ENCODE data around the gene MT1X. TPM values are rescaled to one million over a fixed set of nuclear protein-coding genes. Genes with fewer than 3 reads are reported as not detected.

Gene MT1X
- total and polyA plus RNA-seq, 2 of the 13 experiments (the other 11 are each of a cell fraction or from before 2014, with no cell fraction given), result 19.7 to 288 TPM

DNA sequence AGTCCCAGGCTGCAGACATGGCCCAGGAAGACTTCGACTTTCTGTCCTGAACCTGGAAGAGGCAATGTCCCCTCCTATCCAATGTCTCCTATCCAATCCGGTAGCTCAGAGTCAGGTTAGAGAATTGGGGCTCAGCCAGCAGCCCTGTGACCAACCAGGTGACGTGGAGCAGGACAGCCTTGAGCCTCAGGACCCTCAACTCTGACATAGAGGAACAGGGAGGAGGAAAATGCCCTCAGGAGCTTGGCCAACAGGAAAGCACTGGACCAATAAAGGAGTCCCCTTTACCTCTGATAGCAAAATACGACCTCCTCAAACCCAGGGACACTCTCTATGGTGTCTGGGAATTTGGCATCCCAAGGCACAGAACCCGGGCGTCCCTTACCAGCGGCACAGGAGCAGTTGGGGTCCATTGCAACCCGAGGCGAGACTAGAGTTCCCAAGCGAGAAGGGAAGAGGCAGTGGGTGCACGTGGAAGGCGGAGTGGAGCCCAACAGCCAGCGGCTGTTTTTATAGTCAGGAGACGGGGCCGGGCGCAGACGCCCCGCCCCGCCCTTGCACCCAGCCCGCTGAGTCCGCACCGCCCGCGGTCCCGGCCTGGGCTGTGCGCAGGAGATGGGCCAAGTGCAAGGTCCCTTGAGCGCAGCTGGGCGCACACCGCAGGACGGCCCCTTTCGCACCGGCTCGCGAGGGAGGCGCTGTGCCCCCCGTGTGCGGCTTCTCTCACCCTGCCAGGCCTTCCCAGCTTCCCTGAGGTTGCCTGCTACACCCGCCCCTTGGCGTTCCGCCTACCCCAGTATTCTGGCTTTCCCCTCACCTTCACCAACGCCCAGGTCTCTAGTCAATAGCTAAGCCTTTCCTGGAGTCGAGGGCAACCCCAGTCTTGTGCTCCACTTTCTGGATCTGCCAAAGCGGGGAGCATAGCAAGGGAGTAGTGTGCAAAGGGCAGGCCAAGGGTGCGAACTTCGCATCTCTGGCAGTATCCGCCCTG is 14.4 kb upstream of the MT1X start, which contains the start of gene MT1G (continued):
- no peak; the same call in 1 of the 2 replicates for TF ChIP-seq ZNF556 (CRISPR knock-in tag; IDR thresholded peaks at IDR 0.05; ENCODE audit: borderline replicate concordance)
- TF ChIP-seq, protein P1, sequence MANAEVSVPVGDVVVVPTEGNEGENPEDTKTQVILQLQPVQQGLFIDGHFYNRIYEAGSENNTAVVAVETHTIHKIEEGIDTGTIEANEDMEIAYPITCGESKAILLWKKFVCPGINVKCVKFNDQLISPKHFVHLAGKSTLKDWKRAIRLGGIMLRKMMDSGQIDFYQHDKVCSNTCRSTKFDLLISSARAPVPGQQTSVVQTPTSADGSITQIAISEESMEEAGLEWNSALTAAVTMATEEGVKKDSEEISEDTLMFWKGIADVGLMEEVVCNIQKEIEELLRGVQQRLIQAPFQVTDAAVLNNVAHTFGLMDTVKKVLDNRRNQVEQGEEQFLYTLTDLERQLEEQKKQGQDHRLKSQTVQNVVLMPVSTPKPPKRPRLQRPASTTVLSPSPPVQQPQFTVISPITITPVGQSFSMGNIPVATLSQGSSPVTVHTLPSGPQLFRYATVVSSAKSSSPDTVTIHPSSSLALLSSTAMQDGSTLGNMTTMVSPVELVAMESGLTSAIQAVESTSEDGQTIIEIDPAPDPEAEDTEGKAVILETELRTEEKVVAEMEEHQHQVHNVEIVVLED (CRISPR knock-in tag; IDR thresholded peaks at IDR 0.05; ENCODE audit: borderline replicate concordance), result 0 out of 2 replicates have a peak, but pooled peaks have one; percentile 53
- no peak for TF ChIP-seq ZNF282 (IDR thresholded peaks at IDR 0.05; ENCODE audit: partially characterized antibody)
- no peak for TF ChIP-seq ZNF839 (CRISPR knock-in tag; IDR thresholded peaks at IDR 0.05; ENCODE audit: borderline replicate concordance)
- TF ChIP-seq, protein P2, sequence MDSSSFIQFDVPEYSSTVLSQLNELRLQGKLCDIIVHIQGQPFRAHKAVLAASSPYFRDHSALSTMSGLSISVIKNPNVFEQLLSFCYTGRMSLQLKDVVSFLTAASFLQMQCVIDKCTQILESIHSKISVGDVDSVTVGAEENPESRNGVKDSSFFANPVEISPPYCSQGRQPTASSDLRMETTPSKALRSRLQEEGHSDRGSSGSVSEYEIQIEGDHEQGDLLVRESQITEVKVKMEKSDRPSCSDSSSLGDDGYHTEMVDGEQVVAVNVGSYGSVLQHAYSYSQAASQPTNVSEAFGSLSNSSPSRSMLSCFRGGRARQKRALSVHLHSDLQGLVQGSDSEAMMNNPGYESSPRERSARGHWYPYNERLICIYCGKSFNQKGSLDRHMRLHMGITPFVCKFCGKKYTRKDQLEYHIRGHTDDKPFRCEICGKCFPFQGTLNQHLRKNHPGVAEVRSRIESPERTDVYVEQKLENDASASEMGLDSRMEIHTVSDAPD (CRISPR knock-in tag; IDR thresholded peaks at IDR 0.05), result no peak
- TF ChIP-seq RAD21 (CRISPR knock-in tag; IDR thresholded peaks at IDR 0.05), result peak; percentile 53
- TF ChIP-seq JDP2 (CRISPR knock-in tag; IDR thresholded peaks at IDR 0.05; ENCODE audit: borderline replicate concordance), result no peak
- no peak for TF ChIP-seq MATR3 (CRISPR knock-in tag; IDR thresholded peaks at IDR 0.05)
- TF ChIP-seq ZC3H4 (CRISPR knock-in tag; IDR thresholded peaks at IDR 0.05; ENCODE audit: borderline replicate concordance), result no peak
- TF ChIP-seq ZNF746 (CRISPR knock-in tag; IDR thresholded peaks at IDR 0.05), result no peak
- TF ChIP-seq KLF9 (CRISPR knock-in tag; IDR thresholded peaks at IDR 0.05; ENCODE audit: low read depth), result no peak
- TF ChIP-seq, protein P3, sequence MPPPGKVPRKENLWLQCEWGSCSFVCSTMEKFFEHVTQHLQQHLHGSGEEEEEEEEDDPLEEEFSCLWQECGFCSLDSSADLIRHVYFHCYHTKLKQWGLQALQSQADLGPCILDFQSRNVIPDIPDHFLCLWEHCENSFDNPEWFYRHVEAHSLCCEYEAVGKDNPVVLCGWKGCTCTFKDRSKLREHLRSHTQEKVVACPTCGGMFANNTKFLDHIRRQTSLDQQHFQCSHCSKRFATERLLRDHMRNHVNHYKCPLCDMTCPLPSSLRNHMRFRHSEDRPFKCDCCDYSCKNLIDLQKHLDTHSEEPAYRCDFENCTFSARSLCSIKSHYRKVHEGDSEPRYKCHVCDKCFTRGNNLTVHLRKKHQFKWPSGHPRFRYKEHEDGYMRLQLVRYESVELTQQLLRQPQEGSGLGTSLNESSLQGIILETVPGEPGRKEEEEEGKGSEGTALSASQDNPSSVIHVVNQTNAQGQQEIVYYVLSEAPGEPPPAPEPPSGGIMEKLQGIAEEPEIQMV (CRISPR knock-in tag; IDR thresholded peaks at IDR 0.05; ENCODE audit: low read depth), result peak; percentile 77; the same call in 1 of the 2 replicates
- TF ChIP-seq, protein P4, sequence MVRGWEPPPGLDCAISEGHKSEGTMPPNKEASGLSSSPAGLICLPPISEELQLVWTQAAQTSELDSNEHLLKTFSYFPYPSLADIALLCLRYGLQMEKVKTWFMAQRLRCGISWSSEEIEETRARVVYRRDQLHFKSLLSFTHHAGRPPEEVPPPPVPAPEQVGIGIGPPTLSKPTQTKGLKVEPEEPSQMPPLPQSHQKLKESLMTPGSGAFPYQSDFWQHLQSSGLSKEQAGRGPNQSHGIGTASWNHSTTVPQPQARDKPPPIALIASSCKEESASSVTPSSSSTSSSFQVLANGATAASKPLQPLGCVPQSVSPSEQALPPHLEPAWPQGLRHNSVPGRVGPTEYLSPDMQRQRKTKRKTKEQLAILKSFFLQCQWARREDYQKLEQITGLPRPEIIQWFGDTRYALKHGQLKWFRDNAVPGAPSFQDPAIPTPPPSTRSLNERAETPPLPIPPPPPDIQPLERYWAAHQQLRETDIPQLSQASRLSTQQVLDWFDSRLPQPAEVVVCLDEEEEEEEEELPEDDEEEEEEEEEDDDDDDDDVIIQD (CRISPR knock-in tag; IDR thresholded peaks at IDR 0.05; ENCODE audit: low read depth), result no peak
- TF ChIP-seq ZNF354B (CRISPR knock-in tag; IDR thresholded peaks at IDR 0.05), result no peak
- TF ChIP-seq, protein P5, sequence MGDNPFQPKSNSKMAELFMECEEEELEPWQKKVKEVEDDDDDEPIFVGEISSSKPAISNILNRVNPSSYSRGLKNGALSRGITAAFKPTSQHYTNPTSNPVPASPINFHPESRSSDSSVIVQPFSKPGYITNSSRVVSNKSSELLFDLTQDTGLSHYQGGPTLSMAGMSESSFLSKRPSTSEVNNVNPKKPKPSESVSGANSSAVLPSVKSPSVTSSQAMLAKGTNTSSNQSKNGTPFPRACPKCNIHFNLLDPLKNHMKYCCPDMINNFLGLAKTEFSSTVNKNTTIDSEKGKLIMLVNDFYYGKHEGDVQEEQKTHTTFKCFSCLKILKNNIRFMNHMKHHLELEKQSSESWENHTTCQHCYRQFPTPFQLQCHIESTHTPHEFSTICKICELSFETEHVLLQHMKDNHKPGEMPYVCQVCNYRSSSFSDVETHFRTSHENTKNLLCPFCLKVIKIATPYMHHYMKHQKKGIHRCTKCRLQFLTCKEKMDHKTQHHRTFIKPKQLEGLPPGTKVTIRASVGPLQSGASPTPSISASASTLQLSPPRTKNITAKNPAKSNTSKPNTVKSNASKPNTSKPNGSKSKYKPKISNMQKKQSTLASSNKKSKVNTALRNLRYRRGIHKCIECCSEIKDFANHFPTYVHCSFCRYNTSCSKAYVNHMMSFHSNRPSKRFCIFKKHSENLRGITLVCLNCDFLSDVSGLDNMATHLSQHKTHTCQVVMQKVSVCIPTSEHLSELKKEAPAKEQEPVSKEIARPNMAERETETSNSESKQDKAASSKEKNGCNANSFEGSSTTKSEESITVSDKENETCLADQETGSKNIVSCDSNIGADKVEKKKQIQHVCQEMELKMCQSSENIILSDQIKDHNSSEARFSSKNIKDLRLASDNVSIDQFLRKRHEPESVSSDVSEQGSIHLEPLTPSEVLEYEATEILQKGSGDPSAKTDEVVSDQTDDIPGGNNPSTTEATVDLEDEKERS (CRISPR knock-in tag; IDR thresholded peaks at IDR 0.05), result no peak
- TF ChIP-seq ZNF20 (CRISPR knock-in tag; IDR thresholded peaks at IDR 0.05), result no peak
- no peak for TF ChIP-seq NR1H2 (CRISPR knock-in tag; IDR thresholded peaks at IDR 0.05; ENCODE audit: borderline replicate concordance, low read depth)
- no peak for TF ChIP-seq ZNF644 (CRISPR knock-in tag; IDR thresholded peaks at IDR 0.05; ENCODE audit: low read depth)
- TF ChIP-seq SETDB1 (CRISPR knock-in tag; IDR thresholded peaks at IDR 0.05; ENCODE audit: borderline replicate concordance), result no peak
- peak; percentile 30; the same call in 1 of the 2 replicates for TF ChIP-seq SP4 (CRISPR knock-in tag; IDR thresholded peaks at IDR 0.05)

Measured in HepG2 (cell line).